Osteoblast (primary cell): ENCODE data around the gene USP50. TPM values are rescaled to one million over a fixed set of nuclear protein-coding genes. Genes with fewer than 3 reads are reported as not detected.
"Not testable (repeated sequence)": the region's sequence is repeated elsewhere in the genome, so short reads cannot be mapped to it uniquely, and the experiment has no call there.

Source experiments
- DNase-seq: peaks from one replicate; pipeline ENCODE4 v3.0.0; 2011; ENCODE audit warnings: low spot score, mixed read lengths; ENCODE audit not compliant: insufficient read length; ENCODE audit errors: missing footprints
- H2AFZ ChIP-seq: 2 replicates; pipeline ENCODE4 v1.6.0; 2011; ENCODE audit warnings: mild to moderate bottlenecking, low read length
- H3K27ac ChIP-seq: 2 replicates; pipeline ENCODE4 v1.5.1; 2011; ENCODE audit warnings: mild to moderate bottlenecking, low read depth, low read length, moderate library complexity
- H3K27me3 ChIP-seq: 2 replicates; pipeline ENCODE4 v1.6.0; 2012; ENCODE audit warnings: mild to moderate bottlenecking, control low read depth, inconsistent platforms, low read length, moderate library complexity; ENCODE audit not compliant: insufficient read depth
- H3K36me3 ChIP-seq: 2 replicates; pipeline ENCODE4 v1.5.1; 2011; ENCODE audit warnings: mild to moderate bottlenecking, low read length, control low read depth, moderate library complexity; ENCODE audit not compliant: insufficient read depth
- H3K4me1 ChIP-seq: 2 replicates; pipeline ENCODE4 v1.5.1; 2011; ENCODE audit warnings: mild to moderate bottlenecking, low read length, control low read depth, moderate library complexity; ENCODE audit not compliant: insufficient read depth
- H3K4me2 ChIP-seq: 2 replicates; pipeline ENCODE4 v1.6.0; 2011; ENCODE audit warnings: mild to moderate bottlenecking, low read length; ENCODE audit not compliant: insufficient read depth
- H3K4me3 ChIP-seq: fragments of 200-600 bp; sonication (generic); 3 replicates; pipeline ENCODE4 v1.5.1; 2012; ENCODE audit warnings: mild to moderate bottlenecking, low read length, inconsistent platforms; ENCODE audit not compliant: insufficient read depth
- H3K79me2 ChIP-seq: 2 replicates; pipeline ENCODE4 v1.6.0; 2012; ENCODE audit warnings: mild to moderate bottlenecking, low read length, control low read depth, inconsistent platforms; ENCODE audit not compliant: insufficient read depth
- H3K9me3 ChIP-seq: 2 replicates; pipeline ENCODE4 v1.5.1; 2011; ENCODE audit warnings: low read depth, low read length, control low read depth
- H4K20me1 ChIP-seq: 2 replicates; pipeline ENCODE4 v1.6.0; 2012; ENCODE audit warnings: mild to moderate bottlenecking, low read length, control low read depth; ENCODE audit not compliant: insufficient read depth
- CTCF ChIP-seq: IDR thresholded peaks from 2 replicates; pipeline ENCODE4 v1.5.1; 2011; ENCODE audit warnings: mild to moderate bottlenecking, low read depth, low read length, moderate library complexity; ENCODE audit errors: extremely low read depth
- total RNA-seq: library from RNA; depleted of rRNA; stranded (reverse); fragments of >200 nt; gene quantifications from 2 replicates; pipeline ENCODE4 v1.2.3, GENCODE V29; 2012

USP50 gene
- total RNA-seq, 1 donor = 1.1 TPM

- Histone ChIP-seq H3K9me3 (no peaks in the 10 kb centered on the region), H3K4me1 (no peaks in the 10 kb centered on the region), H3K4me3 (no peak overlapping the region), H4K20me1 (no peaks in the 10 kb centered on the region), H3K27ac (no peak overlapping the region), H3K4me2 (no peak overlapping the region), H3K79me2 (no peaks in the 10 kb centered on the region), H2AFZ (no peak overlapping the region), H3K27me3 (no peaks in the 10 kb centered on the region), H3K36me3 (peaks cover 70% of the 10 kb centered on the region)
- no peak for DNase-seq
- TF ChIP-seq CTCF = no peak
Observed at GRCh38 chr15:50577492-50577891, 31.0 kb upstream of the USP50 start.

DNA sequence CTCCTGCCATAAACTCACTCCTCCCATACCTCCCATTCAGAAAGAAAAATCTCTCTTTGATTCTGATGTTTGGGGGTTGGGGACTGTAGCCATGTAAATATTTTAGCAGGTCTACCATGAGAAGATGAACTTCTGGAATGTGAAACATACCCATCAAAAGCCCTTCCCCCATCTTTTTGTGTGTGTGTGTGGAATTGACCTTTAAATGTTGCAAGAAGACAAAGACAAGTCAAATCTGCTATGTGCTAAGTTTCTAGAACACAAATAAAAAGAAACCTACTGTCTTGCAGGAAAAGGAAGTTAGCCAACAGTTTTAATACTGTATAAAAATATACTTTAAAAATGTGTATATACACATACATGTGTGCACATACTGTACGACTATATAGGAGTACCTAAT, 29.7 kb upstream of the USP50 start:
- no peak for DNase-seq

DNA sequence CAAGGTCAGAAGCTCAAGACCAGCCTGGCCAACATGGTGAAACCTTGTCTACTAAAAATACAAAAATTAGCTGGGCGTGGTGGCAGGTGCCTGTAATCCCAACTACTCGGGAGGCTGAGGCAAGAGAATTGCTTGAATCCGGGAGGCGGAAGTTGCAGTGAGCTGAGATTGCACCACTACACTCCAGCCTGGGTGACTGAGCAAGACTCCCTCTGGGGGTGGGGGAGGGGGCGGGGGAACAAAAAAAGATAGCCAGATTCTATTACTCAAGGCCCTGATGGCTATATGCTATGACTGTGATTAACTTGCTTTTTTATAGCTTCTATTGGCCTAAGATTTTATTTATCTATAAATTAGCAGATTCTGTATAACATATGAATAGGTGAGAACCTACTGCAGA, 27.4 kb upstream of the USP50 start:
- H3K4me2 ChIP-seq, H3K79me2 ChIP-seq, H3K27me3 ChIP-seq, H2AFZ ChIP-seq, H3K9me3 ChIP-seq, DNase-seq, H3K4me1 ChIP-seq, H4K20me1 ChIP-seq, H3K27ac ChIP-seq, H3K4me3 ChIP-seq: not testable (repeated sequence)
- H3K36me3 ChIP-seq = peaks cover 67% of the 10 kb centered on the region

More for the DNA sequence above, 29.7 kb upstream of the USP50 start:
- Histone ChIP-seq H3K4me2 (no peak overlapping the region), H3K27me3 (no peaks in the 10 kb centered on the region), H3K36me3 (peaks cover 69% of the 10 kb centered on the region), H3K9me3 (no peaks in the 10 kb centered on the region), H3K4me1 (no peaks in the 10 kb centered on the region), H3K79me2 (no peaks in the 10 kb centered on the region), H2AFZ (no peak overlapping the region), H3K27ac (no peak overlapping the region), H4K20me1 (no peaks in the 10 kb centered on the region), H3K4me3 (no peak overlapping the region)
- TF ChIP-seq CTCF = no peak

- no peak overlapping the region for H3K4me3 ChIP-seq
- no peaks in the 10 kb centered on the region for H4K20me1 ChIP-seq
- no peaks in the 10 kb centered on the region for H3K4me1 ChIP-seq
- H3K4me2 ChIP-seq = no peak overlapping the region
- no peak for DNase-seq
- no peak for TF ChIP-seq CTCF
- H3K27ac ChIP-seq = no peak overlapping the region
- H2AFZ ChIP-seq = no peak overlapping the region
- peaks cover 39% of the 10 kb centered on the region for H3K36me3 ChIP-seq
- H3K27me3 ChIP-seq = no peaks in the 10 kb centered on the region
- no peaks in the 10 kb centered on the region for H3K9me3 ChIP-seq
- no peaks in the 10 kb centered on the region for H3K79me2 ChIP-seq
Observed at GRCh38 chr15:50563756-50564155, 17.3 kb upstream of the USP50 start.
